GM21447 (cell line): Measurements from ENCODE around the gene NPTX1.
"Not testable (repeated sequence)": the region's sequence is repeated elsewhere in the genome, so short reads cannot be mapped to it uniquely, and the experiment has no call there.

ENCODE experiments used
- ATAC-seq: cut with Tn5 transposase; IDR thresholded peaks from one replicate; pipeline ENCODE4 v1.9.1; 2021; ENCODE audit not compliant: unreplicated experiment

Gene NPTX1, protein sequence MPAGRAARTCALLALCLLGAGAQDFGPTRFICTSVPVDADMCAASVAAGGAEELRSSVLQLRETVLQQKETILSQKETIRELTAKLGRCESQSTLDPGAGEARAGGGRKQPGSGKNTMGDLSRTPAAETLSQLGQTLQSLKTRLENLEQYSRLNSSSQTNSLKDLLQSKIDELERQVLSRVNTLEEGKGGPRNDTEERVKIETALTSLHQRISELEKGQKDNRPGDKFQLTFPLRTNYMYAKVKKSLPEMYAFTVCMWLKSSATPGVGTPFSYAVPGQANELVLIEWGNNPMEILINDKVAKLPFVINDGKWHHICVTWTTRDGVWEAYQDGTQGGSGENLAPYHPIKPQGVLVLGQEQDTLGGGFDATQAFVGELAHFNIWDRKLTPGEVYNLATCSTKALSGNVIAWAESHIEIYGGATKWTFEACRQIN

GRCh38 chr17:80475910-80476876 is at the start of gene NPTX1:
NPTX1 (minus strand) TSS chr17:80476607; CDS start chr17:80476446, 161 bp downstream.
- ATAC-seq, result no peak

DNA sequence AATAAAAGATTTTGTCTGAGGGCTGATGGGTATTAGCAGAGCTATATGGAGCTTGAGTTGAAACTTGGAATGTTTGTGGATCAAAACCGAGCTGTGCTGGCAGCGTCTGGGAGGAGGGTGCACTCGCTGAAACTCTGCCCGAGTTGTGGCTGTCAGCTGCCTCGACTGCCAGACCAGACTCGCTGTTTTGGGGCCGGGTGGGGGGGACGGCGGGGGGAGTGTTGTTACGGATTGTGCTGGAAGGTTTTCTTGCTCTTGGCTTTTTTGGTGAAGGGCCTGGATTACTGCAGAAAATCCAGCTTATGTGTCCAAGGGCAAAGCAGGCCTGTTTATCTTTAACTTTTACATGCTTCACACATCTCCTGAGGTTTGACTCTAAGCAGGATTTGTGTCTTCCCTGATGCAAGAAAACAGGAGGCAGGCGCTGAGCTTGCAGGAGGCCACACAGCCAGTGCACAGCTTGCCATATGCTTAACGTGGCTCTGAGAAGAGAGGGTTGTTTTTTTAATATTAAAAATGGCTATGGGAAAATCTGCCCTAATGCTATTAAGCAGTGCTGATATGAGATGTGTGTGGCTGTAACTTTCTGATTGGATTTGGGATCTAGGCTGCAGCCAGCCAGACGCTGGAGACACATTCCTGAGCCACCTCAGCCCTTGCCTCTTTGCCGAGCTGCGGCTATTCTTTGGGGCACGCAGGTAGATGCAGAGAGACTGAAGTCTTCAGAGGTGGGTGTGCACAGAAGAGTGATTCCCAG is 47.7 kb upstream of the NPTX1 start:
- no peak for ATAC-seq

- ATAC-seq, result no peak
Observed at GRCh38 chr17:80523054-80523744, 46.8 kb upstream of the NPTX1 start.

GRCh38 chr17:80520810-80521455 is 44.5 kb upstream of the NPTX1 start:
- ATAC-seq, result no peak

DNA sequence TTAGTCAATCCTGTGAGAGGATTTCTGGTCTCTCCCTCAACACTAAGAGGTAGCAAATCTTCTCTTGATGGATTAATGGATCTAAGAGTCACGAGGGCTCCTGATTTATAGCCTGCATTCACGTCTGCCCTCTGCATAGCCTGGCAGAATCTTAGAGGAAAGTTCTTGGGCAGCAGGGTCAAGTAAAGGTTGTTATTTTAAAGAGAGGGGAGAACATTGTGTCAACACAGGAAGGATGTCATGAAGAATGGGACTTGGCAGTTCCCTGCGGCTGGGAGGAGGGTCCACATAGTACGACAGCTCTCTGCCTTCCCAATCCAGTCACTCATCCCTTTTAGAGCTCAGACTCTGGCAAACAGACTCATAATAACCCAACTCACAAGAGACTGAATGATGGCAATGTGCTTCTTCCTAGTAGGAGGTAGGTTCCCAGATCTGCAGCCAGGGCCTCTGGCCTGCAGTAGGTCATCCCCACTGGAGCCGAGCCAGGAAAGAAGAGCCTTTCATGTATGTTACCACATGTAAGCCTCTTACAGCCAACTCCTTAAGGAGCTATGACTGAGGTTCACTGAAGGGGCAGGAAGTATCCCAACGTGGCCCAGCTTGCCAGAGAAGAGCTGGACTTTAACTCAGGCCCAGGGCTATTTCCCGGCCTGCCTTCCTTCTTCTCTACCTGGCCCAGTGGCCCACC is 42.8 kb upstream of the NPTX1 start:
- no peak for ATAC-seq

DNA sequence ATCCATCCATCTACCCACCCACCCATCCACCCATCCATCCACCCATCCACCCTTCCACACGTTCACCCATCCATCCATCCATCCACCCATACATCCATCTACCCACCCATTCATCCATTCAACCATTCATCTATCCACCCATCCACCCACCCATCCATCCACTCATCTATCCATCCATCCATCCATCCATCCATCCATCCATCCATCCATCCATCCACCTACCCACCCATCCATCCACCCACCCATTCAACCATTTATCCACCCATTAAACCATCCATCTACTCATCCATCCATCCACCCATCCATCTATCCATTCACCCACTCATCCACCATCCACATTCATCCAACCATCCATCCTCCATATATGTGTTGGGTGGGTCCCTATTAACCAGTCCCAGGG is 42.0 kb upstream of the NPTX1 start:
- no peak for ATAC-seq

- ATAC-seq, result no peak
Observed at GRCh38 chr17:80517641-80518040, 41.2 kb upstream of the NPTX1 start.

DNA sequence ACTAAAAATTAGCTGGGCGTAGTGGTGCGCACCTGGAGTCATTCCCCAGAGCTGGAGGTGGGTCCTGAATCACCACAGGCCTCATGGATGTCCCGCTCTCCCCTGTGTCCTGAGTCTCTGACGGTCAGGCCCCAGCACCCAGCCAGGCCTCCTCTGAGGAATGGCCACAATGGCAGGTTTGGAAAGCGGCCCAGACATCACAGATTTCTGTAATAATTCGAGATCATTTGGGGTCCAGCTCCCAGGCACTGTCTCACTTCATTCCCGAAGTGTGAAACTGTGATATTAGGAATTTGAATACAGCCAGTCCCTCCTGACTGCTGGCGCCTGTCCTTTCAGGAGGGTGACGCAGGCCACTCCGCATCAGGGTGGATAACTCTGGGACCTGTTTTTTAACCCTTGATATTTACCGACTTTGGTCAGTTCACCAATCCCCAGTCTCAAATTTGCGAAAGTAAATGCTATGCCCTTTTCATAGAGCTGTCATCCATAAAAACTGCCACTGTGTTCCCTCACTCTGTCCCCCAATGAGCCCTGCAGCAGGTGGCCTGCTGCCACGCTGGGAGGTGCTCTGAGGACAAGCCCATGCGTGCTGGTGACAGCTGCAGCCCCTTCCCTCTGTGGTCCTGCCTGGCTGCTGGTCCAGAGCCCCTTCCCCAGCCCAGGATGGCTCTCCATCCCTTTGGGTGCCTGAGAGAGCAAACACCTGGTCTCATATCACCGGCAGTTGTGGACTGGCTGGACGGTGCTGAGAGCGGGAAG is 39.9 kb upstream of the NPTX1 start:
- no peak for ATAC-seq

GRCh38 chr17:80513892-80514291 is 37.5 kb upstream of the NPTX1 start:
- no peak for ATAC-seq

DNA sequence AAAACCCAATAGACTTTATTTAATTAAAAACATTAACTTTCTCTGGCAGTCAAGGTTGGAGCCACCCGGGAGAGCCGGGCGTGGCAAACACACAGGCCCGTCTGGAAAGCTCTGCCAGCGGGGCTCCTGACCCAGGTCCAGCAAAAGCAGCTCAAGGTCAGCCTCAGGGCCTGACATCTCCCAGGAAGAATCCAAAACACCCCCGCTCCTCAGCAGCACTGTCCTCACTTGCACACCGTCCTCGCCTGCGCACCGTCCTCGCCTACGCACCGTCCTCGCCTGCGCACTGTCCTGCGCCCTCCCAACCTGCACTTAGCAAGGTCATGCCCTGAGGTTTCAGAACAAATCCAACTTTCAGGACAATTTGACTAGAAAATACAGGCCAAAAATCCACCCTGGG is 36.8 kb upstream of the NPTX1 start:
- ATAC-seq, result no peak

GRCh38 chr17:80512233-80512632 is 35.8 kb upstream of the NPTX1 start:
- ATAC-seq, result no peak

DNA sequence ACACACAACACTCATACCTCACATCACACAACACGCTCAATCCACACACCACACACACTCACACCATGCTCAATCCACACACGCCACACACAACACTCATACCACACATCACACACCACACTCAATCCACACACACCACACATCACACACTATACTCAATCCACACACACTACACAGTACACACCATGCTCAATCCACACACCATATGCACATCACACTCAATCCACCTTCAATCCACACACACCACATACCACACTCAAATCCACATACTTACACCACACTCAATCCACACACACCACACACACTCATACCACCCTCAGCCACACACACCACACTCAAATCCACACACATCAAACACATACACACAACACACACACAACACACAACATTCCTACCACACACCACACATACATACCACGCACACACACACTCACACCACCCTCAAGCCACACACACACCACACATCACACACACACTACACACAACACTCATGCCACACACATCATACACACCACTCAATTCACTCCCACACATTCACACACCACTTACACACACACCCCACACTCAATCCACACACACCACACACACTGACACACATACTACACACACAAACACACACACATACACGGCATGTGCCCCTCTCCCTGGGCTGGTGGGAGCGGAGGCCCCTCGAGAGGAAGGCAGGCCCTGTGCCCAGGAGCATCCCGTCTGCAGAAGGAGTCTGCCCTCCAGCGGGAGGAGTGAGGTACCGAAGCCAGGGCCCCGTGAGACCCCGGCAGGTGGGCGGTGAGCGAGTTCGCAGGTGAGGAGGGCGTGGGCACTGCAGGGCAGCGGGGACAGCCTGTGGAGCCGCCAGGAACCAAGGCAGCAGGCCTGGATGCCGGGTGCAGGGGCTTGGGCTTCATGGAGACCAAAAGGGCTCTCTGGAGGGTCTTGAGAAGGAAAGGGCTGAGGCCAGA is 35.1 kb upstream of the NPTX1 start:
- ATAC-seq, result no peak

- no peak for ATAC-seq
Observed at GRCh38 chr17:80510772-80511171, 34.4 kb upstream of the NPTX1 start.

- ATAC-seq, result no peak
Observed at GRCh38 chr17:80510132-80510531, 33.7 kb upstream of the NPTX1 start.

DNA sequence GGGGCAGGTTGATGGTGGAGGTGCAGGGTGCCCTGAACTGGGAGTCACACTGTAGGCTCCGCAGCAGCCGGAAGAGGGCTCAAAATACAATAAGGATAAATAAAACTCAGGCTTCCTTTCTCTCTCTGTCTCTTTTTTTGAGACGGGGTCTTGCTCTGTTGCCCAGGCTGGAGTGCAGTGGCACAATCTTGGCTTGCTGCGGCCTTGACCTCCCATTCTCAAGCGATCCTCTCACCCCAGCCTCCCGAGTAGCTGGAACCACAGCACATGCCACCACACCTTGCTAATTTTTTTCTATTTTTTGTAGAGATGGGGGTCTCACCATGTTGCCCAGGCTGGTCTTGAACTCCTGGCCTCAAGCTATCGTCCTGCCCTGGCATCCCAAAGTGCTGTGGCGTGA is 32.9 kb upstream of the NPTX1 start:
- no peak for ATAC-seq

DNA sequence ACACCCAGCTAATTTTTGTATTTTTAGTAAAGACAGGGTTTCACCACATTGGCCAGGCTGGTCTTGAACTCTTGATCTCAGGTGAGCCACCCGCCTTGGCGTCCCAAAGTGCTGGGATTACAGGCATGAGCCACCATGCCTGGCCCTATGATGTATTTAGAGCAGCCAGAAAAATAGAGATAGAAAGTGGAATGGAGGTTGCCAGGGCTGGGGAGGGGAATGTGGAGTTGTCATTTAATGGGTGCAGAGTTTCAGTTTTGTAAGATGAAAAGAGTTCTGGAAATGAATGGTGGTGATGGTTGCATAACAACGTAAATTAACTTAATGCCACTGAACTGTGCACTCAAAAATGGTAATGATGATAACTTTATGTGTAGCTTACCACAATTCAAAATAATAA is 31.6 kb upstream of the NPTX1 start:
- ATAC-seq, result no peak

DNA sequence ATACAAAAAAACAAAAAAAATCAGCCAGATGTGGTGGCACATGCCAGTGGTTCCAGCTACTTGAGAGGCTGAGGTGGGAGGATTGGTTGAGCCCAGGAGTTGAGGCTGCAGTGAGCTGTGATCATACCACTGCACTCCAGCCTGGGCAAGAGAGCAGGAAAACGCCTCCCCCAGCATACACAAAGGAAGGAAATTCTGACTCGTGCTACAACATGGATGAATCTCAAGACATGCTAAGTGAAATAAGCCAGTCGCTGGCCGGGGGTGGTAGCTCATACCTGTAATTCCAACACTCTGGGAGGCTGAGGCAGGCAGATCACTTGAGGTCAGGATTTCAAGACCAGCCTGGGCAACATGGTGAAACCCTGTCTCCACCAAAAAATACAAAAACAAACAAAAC is 30.8 kb upstream of the NPTX1 start:
- ATAC-seq, result not testable (repeated sequence)
